ENCODE results near the gene LACTB. TPM values are rescaled to one million over a fixed set of nuclear protein-coding genes. Genes with fewer than 3 reads are reported as not detected.

LACTB gene
- total and polyA plus RNA-seq, 4 donors, result 13.2 to 25.3 (median 19.1) TPM

DNA sequence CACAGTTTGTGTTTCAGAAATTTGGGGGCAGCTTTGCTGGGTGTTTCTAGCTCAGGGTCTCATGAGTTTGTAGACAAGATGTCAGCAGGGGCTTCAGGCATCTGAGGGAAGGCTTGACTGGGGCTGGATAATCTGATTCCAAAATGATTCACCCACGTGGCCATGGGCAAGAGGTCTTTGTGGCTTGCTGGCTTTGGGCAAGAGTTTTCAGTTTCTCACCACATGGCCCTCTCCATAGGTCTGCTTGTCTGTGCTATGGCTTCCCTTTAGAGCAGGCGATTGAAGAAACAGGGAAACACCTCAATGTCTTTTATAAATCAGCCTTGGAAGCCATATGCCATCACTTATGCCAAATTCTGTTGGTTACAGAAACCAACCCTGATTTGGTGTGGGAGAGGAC, 23.8 kb downstream of the LACTB start:
- H3K4me3 ChIP-seq (ENCODE audit: low read depth in 1 of 3, low read length in 3 of 3), result no peak overlapping the region
- H3K4me1 ChIP-seq (ENCODE audit: control insufficient read depth in 4 of 4, insufficient read depth in 4 of 4, low read length in 3 of 4), result no peaks in the 10 kb centered on the region
- WGBS, result 95% methylated on average over 2 of the region's 2 CpGs
- no peak overlapping the region for H3K27ac ChIP-seq (ENCODE audit: low read depth in 1 of 2, low read length in 2 of 2)
- H3K9me3 ChIP-seq (ENCODE audit: control insufficient read depth in 4 of 4, low read length in 3 of 4), result no peaks in the 10 kb centered on the region
- no peak overlapping the region for H3K9ac ChIP-seq (ENCODE audit: low read depth in 1 of 2, low read length in 2 of 2)
- H3K27me3 ChIP-seq (ENCODE audit: control insufficient read depth in 4 of 4, insufficient read depth in 4 of 4, low read length in 3 of 4), result no peaks in the 10 kb centered on the region
- H3K36me3 ChIP-seq (ENCODE audit: control insufficient read depth in 4 of 4, insufficient read depth in 3 of 4, low read depth in 1 of 4, low read length in 3 of 4), result peaks cover 0 to 20% (median 4%) of the 10 kb centered on the region in 4 donors
- no peak for DNase-seq (ENCODE audit: low spot score)
- TF ChIP-seq HNF4A (conservative IDR thresholded peaks at IDR 0.05), result no peak
- TF ChIP-seq, protein P1, sequence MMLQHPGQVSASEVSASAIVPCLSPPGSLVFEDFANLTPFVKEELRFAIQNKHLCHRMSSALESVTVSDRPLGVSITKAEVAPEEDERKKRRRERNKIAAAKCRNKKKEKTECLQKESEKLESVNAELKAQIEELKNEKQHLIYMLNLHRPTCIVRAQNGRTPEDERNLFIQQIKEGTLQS (IDR thresholded peaks at IDR 0.05), result no peak
- TF ChIP-seq SP1 (IDR thresholded peaks at IDR 0.05), result no peak
- TF ChIP-seq FOXA2 (IDR thresholded peaks at IDR 0.05), result no peak
- no peak for TF ChIP-seq NR2F2 (IDR thresholded peaks at IDR 0.05)
- TF ChIP-seq, protein P2, sequence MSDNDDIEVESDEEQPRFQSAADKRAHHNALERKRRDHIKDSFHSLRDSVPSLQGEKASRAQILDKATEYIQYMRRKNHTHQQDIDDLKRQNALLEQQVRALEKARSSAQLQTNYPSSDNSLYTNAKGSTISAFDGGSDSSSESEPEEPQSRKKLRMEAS (IDR thresholded peaks at IDR 0.05), result no peak
- no peak for TF ChIP-seq RAD21 (IDR thresholded peaks at IDR 0.05)
- no peak for TF ChIP-seq JUND (IDR thresholded peaks at IDR 0.05)
- TF ChIP-seq YY1 (IDR thresholded peaks at IDR 0.05), result no peak
- TF ChIP-seq, protein P3, sequence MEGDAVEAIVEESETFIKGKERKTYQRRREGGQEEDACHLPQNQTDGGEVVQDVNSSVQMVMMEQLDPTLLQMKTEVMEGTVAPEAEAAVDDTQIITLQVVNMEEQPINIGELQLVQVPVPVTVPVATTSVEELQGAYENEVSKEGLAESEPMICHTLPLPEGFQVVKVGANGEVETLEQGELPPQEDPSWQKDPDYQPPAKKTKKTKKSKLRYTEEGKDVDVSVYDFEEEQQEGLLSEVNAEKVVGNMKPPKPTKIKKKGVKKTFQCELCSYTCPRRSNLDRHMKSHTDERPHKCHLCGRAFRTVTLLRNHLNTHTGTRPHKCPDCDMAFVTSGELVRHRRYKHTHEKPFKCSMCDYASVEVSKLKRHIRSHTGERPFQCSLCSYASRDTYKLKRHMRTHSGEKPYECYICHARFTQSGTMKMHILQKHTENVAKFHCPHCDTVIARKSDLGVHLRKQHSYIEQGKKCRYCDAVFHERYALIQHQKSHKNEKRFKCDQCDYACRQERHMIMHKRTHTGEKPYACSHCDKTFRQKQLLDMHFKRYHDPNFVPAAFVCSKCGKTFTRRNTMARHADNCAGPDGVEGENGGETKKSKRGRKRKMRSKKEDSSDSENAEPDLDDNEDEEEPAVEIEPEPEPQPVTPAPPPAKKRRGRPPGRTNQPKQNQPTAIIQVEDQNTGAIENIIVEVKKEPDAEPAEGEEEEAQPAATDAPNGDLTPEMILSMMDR (IDR thresholded peaks at IDR 0.05; ENCODE audit: low read depth, low read length, missing input control), result no peak
- TF ChIP-seq, protein P4, sequence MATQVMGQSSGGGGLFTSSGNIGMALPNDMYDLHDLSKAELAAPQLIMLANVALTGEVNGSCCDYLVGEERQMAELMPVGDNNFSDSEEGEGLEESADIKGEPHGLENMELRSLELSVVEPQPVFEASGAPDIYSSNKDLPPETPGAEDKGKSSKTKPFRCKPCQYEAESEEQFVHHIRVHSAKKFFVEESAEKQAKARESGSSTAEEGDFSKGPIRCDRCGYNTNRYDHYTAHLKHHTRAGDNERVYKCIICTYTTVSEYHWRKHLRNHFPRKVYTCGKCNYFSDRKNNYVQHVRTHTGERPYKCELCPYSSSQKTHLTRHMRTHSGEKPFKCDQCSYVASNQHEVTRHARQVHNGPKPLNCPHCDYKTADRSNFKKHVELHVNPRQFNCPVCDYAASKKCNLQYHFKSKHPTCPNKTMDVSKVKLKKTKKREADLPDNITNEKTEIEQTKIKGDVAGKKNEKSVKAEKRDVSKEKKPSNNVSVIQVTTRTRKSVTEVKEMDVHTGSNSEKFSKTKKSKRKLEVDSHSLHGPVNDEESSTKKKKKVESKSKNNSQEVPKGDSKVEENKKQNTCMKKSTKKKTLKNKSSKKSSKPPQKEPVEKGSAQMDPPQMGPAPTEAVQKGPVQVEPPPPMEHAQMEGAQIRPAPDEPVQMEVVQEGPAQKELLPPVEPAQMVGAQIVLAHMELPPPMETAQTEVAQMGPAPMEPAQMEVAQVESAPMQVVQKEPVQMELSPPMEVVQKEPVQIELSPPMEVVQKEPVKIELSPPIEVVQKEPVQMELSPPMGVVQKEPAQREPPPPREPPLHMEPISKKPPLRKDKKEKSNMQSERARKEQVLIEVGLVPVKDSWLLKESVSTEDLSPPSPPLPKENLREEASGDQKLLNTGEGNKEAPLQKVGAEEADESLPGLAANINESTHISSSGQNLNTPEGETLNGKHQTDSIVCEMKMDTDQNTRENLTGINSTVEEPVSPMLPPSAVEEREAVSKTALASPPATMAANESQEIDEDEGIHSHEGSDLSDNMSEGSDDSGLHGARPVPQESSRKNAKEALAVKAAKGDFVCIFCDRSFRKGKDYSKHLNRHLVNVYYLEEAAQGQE (IDR thresholded peaks at IDR 0.05), result no peak
- TF ChIP-seq, protein P5, sequence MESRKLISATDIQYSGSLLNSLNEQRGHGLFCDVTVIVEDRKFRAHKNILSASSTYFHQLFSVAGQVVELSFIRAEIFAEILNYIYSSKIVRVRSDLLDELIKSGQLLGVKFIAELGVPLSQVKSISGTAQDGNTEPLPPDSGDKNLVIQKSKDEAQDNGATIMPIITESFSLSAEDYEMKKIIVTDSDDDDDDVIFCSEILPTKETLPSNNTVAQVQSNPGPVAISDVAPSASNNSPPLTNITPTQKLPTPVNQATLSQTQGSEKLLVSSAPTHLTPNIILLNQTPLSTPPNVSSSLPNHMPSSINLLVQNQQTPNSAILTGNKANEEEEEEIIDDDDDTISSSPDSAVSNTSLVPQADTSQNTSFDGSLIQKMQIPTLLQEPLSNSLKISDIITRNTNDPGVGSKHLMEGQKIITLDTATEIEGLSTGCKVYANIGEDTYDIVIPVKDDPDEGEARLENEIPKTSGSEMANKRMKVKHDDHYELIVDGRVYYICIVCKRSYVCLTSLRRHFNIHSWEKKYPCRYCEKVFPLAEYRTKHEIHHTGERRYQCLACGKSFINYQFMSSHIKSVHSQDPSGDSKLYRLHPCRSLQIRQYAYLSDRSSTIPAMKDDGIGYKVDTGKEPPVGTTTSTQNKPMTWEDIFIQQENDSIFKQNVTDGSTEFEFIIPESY (IDR thresholded peaks at IDR 0.05), result no peak
- no peak for TF ChIP-seq FOXA1 (IDR thresholded peaks at IDR 0.05)
- no peak for TF ChIP-seq RXRA (IDR thresholded peaks at IDR 0.05)
- TF ChIP-seq EGR1 (IDR thresholded peaks at IDR 0.05; ENCODE audit: low read depth in 2 of 2), result no peak
- no peak for TF ChIP-seq TAF1 (conservative IDR thresholded peaks at IDR 0.05)
- no peak for TF ChIP-seq GABPA (IDR thresholded peaks at IDR 0.05 in 1 of 2, conservative IDR thresholded peaks at IDR 0.05 in 1 of 2)
- TF ChIP-seq HNF4G (IDR thresholded peaks at IDR 0.05), result no peak
